ENCODE measurements around the gene GTPBP10.
A peak's percentile ranks its signal among the peaks of the same experiment; 100 is the strongest.

Gene GTPBP10

DNA sequence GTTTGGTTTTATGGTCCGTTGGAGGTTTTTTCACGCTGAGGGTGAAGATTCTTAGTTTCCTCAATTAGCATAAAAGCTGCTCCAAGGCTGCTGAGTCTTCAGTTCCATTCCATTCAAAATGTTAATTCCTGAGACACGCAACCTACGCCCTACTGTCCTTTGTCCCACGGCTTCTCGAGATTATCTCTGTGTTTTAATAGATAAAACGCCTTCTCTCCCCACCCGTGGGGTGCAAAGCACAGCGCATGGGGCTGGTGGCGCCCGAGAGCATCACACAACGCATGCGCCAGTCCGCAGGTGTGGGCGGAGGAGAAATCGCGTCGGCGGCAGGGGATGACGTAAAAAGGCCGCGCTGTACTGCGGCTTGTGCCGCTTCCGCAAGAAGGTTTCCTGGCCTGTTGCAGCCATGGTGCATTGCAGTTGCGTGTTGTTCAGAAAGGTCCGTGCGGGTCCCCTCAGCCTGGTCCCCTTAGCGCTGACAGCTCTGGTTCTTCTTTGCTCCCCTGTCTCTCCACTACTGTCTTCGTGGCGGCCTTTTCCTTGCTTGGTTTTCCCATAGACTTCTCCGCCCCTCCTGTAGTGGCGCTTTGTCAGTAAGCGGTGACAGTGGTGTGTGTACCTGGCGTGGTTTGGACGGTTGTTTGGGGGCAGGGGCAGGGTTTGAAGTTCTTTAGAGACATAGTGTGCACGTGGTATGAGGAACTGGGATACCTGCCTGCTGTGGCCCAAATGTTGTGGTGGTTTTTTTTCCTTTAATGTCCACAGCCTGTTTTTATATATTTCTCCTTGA lies at the start of gene GTPBP10:
TSS of gene GTPBP10 (plus strand) at position 381 of the 790 bp plus-strand sequence. CDS start at position 407, 26 bp downstream.
- TF ChIP-seq EZH2phosphoT487 (IDR thresholded peaks at IDR 0.05; ENCODE audit: low read length) = no peak
- TF ChIP-seq, protein P1, sequence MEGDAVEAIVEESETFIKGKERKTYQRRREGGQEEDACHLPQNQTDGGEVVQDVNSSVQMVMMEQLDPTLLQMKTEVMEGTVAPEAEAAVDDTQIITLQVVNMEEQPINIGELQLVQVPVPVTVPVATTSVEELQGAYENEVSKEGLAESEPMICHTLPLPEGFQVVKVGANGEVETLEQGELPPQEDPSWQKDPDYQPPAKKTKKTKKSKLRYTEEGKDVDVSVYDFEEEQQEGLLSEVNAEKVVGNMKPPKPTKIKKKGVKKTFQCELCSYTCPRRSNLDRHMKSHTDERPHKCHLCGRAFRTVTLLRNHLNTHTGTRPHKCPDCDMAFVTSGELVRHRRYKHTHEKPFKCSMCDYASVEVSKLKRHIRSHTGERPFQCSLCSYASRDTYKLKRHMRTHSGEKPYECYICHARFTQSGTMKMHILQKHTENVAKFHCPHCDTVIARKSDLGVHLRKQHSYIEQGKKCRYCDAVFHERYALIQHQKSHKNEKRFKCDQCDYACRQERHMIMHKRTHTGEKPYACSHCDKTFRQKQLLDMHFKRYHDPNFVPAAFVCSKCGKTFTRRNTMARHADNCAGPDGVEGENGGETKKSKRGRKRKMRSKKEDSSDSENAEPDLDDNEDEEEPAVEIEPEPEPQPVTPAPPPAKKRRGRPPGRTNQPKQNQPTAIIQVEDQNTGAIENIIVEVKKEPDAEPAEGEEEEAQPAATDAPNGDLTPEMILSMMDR (IDR thresholded peaks at IDR 0.05; ENCODE audit: low read length) = peak; percentile 78
- TF ChIP-seq EZH2 (optimal IDR thresholded peaks at IDR 0.05; ENCODE audit: low read depth, low read length) = no peak
- Histone ChIP-seq H3K9ac (ENCODE audit: low read length) (peak within 1 kb of the TSS; percentile 82), H3K4me2 (ENCODE audit: low read depth, low read length) (peak within 1 kb of the TSS; percentile 73), H4K20me1 (ENCODE audit: insufficient read depth, low read length) (no peaks in the 10 kb centered on the region), H3F3A (ENCODE audit: insufficient read depth, low read length) (no peaks in the 10 kb centered on the region), H3K27ac (ENCODE audit: low read length) (peak within 1 kb of the TSS; percentile 83), H3K79me2 (ENCODE audit: low read length) (peaks cover 44% of the 10 kb centered on the region), H3K4me1 (ENCODE audit: low read length) (no peaks in the 10 kb centered on the region; the same call in 1 of the 2 replicates), H3K9me2 (replicated peaks; ENCODE audit: insufficient read depth, low read length) (no peaks in the 10 kb centered on the region), H3K4me3 (ENCODE audit: low read length) (peak within 1 kb of the TSS; percentile 84), H3K36me3 (replicated peaks; ENCODE audit: insufficient read depth, low read length) (no peaks in the 10 kb centered on the region), H3K27me3 (replicated peaks; ENCODE audit: insufficient read depth, low read length) (no peaks in the 10 kb centered on the region), H2AFZ (ENCODE audit: low read length) (peak within 1 kb of the TSS; percentile 96), H3K9me3 (replicated peaks; ENCODE audit: insufficient read depth, low read length) (no peaks in the 10 kb centered on the region)
- DNase-seq = peak; percentile 97

DNA sequence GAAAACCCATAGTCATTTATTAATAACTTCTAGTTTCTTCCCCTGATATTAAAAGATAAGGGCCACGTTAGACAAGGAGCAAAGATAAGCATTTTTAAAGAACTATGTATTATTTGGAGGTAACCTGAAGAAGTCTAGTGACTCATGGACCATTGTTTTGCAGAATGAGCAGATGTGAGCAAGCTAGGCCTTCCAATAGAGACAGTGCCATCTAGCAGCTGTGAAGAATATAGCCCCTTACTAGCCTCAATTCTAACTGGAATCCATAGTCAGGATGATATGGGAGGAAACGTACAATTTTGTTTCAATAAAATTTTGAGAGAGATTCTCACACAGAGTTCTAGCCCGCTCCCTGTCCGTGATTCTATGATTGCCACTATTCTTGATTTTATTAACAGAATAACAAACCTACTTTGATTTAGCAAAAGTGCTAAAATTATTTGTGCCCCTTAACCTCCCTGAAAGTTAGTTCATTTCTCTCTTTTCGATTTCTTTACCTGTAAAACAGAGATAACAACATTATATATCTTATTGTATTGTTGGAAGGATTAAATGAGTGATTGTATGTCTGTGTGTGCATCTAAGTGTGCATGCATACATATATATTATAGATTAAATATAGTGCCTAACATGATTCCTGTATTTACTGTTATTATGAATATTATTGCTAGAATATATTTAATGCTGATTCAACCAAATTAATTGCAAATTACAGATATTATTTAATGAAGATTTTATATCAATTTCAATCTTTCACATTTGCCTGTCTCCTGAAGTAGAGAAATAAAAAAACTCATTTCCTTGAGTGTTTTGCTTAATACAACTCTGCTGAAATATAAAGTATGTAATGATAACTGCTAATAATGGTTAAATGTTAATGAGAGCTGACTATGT lies 48.1 kb upstream of the GTPBP10 start:
- no peak overlapping the region for H3K4me3 ChIP-seq (ENCODE audit: low read length)
- no peaks in the 10 kb centered on the region for H3K79me2 ChIP-seq (ENCODE audit: low read length)
- TF ChIP-seq EZH2 (optimal IDR thresholded peaks at IDR 0.05; ENCODE audit: low read depth, low read length) (no peak), EZH2phosphoT487 (IDR thresholded peaks at IDR 0.05; ENCODE audit: low read length) (no peak)
- TF ChIP-seq, protein P1 (IDR thresholded peaks at IDR 0.05; ENCODE audit: low read length) = peak; percentile 63
- H3K27ac ChIP-seq (ENCODE audit: low read length) = no peak overlapping the region
- H4K20me1 ChIP-seq (ENCODE audit: insufficient read depth, low read length) = no peaks in the 10 kb centered on the region
- H3K36me3 ChIP-seq (replicated peaks; ENCODE audit: insufficient read depth, low read length) = no peaks in the 10 kb centered on the region
- no peaks in the 10 kb centered on the region for H3F3A ChIP-seq (ENCODE audit: insufficient read depth, low read length)
- H3K4me2 ChIP-seq (ENCODE audit: low read depth, low read length) = no peak overlapping the region
- peaks cover 8% of the 10 kb centered on the region for H3K27me3 ChIP-seq (replicated peaks; ENCODE audit: insufficient read depth, low read length)
- no peaks in the 10 kb centered on the region for H3K4me1 ChIP-seq (ENCODE audit: low read length)
- peak; percentile 53 for DNase-seq
- H3K9me3 ChIP-seq (replicated peaks; ENCODE audit: insufficient read depth, low read length) = no peaks in the 10 kb centered on the region
- H3K9ac ChIP-seq (ENCODE audit: low read length) = no peak overlapping the region
- H2AFZ ChIP-seq (ENCODE audit: low read length) = no peak overlapping the region
- no peaks in the 10 kb centered on the region for H3K9me2 ChIP-seq (replicated peaks; ENCODE audit: insufficient read depth, low read length)

GRCh38 chr7:90303241-90303640 lies 43.3 kb upstream of the GTPBP10 start:
- Histone ChIP-seq H3K27ac (ENCODE audit: low read length) (no peak overlapping the region), H3K4me3 (ENCODE audit: low read length) (no peak overlapping the region), H3K9me2 (replicated peaks; ENCODE audit: insufficient read depth, low read length) (no peaks in the 10 kb centered on the region), H3K4me1 (ENCODE audit: low read length) (no peaks in the 10 kb centered on the region), H3K27me3 (replicated peaks; ENCODE audit: insufficient read depth, low read length) (no peaks in the 10 kb centered on the region), H3K79me2 (ENCODE audit: low read length) (no peaks in the 10 kb centered on the region), H3K9ac (ENCODE audit: low read length) (no peak overlapping the region), H3K4me2 (ENCODE audit: low read depth, low read length) (no peak overlapping the region), H3K36me3 (replicated peaks; ENCODE audit: insufficient read depth, low read length) (no peaks in the 10 kb centered on the region), H4K20me1 (ENCODE audit: insufficient read depth, low read length) (no peaks in the 10 kb centered on the region), H3K9me3 (replicated peaks; ENCODE audit: insufficient read depth, low read length) (no peaks in the 10 kb centered on the region), H2AFZ (ENCODE audit: low read length) (no peak overlapping the region), H3F3A (ENCODE audit: insufficient read depth, low read length) (no peaks in the 10 kb centered on the region)
- DNase-seq = no peak
- TF ChIP-seq, protein P1 (IDR thresholded peaks at IDR 0.05; ENCODE audit: low read length) = no peak
- no peak for TF ChIP-seq EZH2 (optimal IDR thresholded peaks at IDR 0.05; ENCODE audit: low read depth, low read length)
- TF ChIP-seq EZH2phosphoT487 (IDR thresholded peaks at IDR 0.05; ENCODE audit: low read length) = no peak
